NCI-H345 treated with DMSO at 0.1 percent for 48 hours (cell line): Measurements from ENCODE around the gene TTLL8.

Source experiments
- DNase-seq: peaks from one replicate; lab custom pipeline; 2025; ENCODE audit not compliant: unreplicated experiment; lab: John Stamatoyannopoulos, UW

The TTLL8 gene

DNA sequence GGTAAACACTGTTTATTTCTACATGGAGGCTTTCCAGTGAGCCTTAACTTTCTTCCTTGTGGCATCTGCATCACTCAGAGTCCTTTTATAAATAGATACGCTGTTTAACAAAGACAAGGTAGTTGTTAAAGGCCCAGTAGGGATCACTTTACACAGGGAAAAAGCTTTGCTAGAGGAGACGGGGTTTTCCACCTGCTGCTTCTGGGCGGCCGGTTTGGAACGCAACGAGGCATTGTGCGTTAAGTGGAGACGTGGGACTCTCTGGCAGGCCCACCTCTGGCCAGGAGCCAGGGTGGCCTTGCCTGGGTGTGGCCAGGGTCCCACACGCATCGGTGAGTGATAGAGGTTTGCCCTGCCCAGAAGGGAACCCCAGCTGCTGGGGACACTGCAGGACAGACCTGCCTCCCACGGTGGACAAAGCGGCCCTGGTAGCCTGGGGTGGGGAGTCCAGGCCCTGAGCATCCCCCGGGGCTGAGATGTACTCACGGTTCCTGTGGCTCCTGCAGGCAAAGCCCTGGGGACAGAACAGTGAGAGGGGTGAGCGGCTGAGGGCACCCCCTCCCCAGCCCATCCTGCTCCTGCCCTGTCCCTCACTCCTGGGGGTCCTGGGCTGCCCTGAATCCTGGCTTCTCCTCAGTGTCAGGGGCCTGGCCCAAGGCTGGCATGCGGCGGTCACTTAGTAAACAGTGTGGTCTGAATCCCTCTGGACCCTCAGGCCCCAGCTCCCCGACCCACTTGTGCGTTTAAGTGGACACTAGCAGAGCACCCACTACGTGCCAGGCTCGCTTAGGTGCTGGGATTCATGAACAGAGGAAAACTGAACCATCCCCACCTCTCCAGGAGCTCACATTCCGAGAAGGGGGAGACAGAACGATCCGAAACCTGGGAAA lies 49.7 kb downstream of the TTLL8 start:
- peak; percentile 87 for DNase-seq

DNA sequence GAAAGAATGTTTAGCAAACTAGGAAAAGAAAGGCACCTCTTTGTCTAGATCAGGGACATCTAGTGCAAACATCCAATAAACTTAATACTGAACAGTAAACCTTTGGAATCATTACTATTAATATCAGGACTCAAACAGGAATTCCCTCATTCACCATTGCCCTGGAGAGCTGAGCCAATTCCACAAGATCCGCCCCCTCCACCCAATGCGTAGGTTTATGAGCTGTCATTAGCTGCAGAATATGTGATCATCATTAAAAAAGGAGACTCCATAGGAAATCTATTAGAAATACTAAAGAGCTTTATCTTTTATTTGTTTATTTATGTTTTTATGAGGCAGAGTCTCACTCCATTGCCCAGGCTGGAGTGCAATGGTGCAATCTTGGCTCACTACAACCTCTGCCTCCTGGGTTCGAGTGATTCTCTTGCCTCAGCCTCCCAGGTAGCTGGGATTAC lies 51.0 kb downstream of the TTLL8 start:
- no peak for DNase-seq

DNA sequence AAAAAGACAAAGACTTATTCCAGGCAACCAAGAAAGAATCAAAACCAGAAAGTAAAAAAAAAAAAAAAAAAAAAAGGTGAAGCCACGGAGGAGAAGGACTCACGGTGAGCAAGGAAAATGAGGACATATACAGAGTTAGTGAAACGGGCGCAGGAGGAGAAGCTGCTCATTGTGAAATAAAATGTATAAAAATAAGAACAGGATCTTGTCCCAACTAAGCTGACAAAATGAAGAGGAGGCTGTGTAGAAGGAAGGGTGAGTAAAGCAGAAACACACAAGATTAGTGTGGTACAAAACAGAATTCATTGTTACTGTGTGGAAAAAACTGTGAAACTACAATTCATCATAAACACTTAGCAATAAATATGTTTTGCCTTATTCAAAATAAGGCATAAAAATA lies 53.2 kb downstream of the TTLL8 start:
- no peak for DNase-seq

DNA sequence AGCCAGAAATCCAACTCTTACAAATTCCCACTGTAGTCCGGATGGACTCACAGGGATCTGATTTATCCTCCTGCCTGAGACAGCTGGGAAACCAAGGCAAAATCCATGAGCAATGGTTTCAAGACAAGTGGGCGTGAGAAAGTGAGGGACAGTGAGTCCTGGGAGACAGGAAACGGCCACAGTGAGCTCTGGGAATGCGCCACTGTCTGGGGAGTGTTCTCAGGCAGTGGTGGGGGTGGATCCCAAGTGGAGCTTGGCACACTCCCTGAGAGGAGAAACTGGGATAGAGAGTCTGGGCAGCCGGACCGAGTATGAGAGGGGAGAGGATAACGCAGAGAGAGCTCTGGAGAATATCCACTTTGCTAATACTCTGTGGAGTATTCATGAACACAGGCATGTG lies 55.3 kb downstream of the TTLL8 start:
- no peak for DNase-seq

DNA sequence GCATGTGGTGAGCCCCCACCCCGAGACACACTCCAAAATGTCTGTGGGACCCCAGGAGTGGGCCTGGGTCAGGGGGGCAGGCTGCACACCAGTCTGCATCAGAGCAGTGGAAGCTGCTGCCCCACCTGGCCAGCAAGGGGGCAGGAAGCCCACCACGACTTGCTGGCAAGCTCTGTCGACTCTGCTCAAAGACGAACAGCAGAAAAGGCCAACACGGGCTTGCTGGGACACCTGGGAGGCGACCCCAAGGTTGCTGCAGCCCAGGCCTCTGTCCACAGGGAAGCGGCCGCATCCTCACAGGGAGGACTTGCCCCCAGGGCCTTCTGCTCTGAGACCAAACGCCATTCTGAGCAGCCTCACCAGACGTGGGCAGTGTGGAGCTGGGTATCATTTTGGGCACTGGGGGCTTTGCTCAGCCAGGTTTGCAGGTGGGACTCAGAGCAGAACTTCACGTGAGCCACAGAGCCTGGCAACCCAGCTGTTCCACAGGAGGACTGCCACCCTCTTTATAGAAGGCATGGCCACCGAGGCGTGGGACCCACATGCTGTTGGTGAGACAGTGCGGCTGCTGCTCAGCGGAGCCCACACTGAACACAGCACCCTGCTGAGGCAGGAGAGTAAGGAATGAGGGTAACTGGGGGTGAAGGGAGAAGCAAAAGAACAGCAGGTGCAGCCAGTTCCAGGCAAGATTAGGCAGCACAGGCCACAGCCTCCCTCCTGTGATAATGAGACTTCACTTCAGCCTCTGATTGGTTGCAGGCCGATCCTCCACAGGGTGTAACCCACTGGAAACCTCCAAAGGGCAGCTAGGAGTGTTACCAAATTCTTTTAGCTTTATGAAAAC lies 56.5 kb downstream of the TTLL8 start:
- DNase-seq, result peak; percentile 17

DNA sequence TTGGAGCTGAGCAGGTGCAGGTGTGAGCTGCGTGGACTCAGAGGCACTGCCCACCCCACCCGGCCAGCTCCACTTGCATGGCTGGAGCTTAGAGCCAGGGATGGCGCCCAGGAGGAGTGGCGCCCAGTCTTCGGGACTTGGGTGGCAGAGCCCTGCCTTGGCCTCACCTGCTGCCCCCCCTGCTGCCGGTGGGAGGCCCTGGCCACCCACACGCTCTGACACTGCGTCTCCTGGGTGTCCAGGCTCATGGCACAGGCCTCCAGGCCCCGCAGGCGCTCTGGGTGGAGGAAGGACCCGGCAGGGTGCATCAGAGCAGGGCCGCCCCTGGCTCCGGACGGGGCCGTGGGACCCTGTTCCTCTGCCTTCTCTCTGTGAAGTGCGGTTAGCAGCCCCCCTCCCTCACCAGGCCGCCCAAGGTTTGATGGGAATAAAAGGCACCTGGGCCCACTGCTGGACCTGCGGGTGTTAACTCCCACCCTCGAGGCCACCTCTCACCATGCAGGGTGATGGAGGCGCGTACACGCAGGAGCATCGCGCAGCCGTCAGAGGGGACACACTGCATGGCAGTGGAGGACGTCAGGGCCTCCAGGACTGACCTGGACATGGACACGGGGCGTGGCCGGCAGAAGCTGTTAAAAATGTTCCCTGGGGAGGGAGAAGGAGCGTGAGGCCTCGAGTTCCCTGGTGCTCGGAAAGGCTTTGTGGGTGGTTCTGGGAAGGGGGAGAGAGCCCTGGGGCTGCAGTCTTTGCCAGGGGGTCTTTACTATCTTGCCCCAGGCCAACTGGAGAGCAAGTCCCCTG lies 57.3 kb downstream of the TTLL8 start:
- DNase-seq, result no peak

DNA sequence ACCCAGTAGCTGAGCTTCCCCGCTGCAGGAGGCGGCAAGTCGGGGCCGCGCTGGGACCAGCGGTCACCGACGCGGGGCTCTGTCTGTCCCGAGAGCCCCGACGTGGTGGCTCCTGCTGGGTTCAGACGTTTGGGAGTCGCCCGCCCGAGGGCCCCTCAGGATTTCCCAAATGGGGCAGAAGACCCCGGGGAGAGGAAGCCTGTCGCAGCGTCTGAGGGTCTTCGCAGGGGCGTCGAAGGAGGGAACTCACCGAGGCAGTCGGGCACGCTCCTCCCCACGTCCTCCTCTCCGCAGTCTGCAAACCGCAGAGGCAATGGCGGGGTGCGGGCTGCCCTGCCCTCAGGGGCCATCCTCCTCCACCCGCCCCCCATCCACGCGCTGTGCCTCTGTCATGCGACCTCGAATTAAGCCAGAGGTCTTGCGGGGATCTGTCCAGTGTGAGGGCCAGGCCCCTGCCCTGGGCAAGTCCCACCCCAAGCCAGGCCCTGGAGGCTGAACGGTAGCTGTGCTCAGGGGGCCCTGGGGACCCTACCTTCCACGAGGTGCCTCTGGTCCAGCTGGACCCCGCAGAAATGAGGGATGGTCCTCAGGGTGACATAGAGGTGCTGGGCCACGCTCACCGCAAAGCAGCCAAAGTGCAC lies 58.0 kb downstream of the TTLL8 start:
- DNase-seq, result no peak

DNA sequence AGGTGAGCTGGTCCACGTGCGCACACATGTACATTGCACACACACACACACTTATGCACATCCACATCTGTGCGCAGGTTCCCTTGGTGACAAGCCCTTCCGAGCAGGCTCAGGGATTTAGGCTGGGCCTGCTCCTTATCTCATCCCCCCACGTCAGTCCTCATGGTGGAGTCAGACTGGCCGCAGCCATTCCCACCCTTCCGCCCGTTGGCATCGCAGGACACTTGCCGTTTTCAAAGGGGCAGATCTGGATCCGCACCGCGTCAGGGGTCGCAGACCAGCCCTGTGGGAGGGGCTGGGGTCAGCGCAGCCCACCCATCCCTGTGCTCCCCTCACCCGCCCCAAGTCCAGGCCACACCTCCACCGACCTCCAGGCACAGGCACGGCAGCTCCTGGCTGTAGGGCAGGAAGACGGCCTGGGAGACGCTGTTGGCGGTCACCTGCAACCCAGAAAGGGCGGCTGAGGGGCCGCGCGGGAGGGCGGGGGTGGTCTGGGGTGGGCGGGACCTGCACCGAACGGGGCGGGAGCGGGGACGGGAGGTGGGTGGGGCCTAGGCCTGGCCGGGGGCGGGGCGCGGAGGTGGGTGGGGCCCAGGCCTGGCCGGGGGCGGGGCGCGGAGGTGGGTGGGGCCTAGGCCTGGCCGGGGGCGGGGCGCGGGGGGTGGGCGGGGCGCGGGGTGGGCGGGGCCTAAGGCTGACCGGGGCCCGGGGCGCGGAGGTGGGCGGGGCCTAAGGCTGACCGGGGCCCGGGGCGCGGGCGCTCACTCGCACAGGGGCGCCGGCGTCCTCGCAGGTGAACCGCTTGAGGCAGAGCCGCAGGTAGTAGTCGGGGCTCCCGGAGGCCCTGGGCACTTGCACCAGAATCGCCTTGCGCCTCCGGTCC lies 58.8 kb downstream of the TTLL8 start:
- no peak for DNase-seq

DNA sequence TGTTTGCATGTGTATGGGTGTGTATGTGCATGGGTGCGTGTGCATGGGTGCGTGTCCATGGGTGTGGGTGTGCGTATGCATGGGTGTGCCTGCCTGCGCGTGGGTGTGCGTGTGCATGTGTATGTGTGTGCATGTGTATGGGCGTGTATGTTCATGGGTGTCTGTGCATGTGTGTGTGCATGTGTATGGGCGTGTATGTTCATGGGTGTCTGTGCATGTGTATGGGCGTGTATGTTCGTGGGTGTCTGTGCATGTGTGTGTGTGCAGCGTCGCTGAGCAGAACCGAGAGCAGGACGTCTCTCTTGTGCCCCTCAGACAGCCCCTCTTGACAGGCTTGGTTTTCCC lies 59.4 kb downstream of the TTLL8 start:
- no peak for DNase-seq

DNA sequence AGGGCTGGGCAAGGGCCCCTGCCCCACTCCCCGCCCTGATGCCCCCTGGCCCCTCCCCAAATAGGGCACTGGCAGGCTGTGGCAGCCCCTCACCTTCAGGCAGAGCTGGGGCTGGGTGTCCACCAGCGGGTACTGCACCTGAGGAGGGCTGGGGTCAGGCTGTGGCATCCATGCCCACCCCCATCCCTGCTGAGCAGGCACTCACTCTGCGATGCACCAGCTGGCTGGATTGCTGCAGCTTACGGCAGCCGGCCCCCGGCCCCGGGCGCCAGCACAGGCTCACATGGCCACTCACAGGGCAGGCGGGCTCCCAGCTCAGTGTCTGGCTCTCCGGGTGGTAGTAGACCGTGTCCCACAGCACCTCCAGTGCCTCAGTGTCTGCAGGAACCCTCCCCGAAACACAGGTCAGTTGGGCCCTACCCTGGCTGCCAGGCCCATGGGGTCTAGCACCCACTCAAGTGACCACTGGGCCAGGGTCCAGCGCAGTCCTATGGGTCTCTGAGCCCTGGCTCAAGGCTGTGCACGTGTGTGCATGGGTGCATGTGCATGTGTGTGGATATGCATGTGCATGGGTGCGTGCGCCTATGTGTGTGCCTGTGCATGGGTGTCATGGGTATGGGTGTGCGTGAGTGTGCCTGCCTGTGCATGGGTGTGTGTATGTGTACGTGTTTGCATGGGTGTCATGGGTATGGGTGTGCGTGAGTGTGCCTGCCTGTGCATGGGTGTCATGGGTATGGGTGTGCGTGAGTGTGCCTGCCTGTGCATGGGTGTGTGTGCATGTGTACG lies 60.0 kb downstream of the TTLL8 start:
- DNase-seq, result no peak

DNA sequence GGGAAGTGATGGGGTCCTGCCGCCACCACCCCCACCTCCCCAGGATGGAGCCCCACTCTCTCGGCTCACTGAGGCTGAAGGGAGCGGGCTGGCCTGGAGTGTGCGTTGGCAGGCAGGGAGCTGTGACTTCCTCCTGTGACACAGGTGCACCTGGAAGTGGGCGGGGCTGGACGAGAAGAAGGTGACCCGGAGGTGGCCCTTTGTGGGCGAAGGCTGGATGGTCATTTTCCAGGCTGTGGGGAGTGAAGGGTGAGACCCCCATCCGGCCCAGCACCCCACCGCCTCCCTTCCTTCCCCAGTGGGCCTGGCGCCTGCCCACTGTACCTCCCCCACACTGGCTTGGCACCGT lies 60.9 kb downstream of the TTLL8 start:
- DNase-seq, result no peak

DNA sequence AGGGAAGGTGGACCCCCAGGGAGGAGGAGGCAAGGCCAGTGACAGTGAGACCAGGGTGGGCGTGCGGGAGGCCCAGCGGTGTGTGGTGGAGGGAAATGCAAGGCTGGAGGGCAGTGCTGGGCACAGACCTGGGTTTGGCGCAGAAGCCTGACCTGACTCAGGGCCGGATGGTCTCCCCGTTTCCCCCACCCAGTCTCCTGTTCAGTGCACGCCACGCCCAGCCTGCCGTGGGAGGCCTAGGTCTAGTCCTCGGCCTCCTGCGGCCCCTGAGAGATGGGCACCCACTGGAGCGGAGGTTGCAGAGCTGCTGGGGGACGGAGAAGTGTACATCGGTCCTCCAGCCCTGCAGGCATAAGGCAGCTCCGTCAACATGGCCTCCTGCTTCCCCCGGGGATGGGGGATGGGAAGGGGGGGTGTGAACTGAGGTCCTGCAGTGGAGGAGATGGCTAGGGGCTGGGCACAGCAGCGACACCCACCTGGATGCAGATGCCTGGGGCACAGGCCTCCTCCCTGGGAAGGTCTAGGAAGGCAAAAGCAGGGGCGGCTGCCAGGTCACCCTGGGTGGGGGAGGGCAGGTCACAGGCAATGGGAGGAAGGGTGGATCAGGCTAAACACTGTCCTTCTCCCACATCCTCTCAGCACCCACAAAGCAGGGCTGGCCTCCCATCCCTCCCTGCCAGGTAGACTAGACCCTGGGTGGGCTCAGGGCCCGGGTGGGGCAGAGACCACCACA lies 61.4 kb downstream of the TTLL8 start:
- no peak for DNase-seq

DNA sequence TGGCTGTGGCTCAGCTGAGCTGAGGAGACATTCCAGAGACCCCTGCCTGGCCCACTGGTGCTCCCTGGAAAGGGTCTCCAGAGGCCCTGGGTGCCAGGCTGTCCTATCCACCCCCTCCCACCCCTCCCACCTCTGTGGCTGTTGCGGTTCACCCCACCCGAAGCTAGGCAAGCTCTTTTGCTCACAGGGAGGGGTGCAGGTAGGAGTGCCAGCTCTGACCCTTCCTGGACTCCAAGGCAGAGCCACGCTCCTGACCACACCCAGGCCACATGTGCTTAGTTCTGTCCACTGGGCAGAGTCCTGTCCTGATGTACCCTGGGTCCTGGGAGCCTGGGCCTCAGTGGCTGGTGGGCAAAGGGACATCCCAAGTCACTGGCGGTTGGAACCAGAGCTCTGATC lies 62.0 kb downstream of the TTLL8 start:
- DNase-seq, result no peak

DNA sequence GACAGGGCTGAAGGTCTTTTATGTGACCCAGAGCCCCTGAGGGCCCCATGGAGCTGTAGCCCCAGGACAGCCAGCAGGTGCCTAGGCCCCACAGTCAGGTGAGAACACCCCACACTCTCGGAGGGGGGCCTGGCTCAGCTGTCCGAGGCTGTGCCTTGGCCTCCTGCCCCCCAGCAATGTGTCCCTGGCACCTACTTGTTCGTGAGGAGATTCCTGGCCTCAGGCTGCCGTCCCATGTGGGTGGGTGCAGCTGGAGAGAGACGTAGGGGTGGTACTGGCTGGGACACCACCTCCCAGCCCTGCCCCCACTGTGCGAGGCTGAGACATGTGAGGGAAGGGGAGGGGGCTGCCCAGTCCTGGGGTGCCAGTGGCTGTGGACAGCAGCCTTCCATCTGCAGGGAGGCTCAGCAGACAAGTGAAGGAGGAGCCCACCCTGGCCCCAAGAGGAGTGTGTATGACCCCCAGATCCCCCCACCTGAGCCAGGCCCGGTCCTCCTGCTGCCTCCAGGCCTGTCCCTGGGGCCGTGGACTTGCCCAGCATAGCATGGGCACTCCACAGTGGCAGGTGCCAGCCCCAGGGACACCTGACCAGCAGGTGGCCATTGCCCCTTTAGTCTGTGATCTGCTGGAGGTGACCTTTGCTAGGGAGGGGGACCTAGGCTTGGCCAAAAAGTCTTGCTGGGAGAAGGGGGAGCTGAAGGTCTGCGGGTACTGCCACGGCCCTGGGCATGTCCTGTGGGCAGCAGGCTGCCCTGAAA lies 62.6 kb downstream of the TTLL8 start:
- no peak for DNase-seq

DNA sequence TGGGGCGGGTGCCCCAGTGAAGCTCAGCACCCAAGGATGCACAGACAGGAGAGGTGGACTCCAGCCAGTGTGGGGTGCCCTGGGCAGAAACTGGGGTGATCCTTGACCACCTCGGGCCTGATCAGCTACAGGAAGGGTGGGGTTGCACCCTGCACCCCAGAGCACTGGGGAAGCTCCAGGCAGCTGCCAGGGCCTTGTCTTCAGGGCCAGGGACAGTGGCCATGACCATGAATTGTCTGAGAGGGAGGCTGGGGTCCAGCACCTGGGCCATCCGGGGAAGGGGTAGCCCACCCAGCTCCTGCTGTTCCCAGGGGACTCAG lies 63.1 kb downstream of the TTLL8 start:
- DNase-seq, result no peak

DNA sequence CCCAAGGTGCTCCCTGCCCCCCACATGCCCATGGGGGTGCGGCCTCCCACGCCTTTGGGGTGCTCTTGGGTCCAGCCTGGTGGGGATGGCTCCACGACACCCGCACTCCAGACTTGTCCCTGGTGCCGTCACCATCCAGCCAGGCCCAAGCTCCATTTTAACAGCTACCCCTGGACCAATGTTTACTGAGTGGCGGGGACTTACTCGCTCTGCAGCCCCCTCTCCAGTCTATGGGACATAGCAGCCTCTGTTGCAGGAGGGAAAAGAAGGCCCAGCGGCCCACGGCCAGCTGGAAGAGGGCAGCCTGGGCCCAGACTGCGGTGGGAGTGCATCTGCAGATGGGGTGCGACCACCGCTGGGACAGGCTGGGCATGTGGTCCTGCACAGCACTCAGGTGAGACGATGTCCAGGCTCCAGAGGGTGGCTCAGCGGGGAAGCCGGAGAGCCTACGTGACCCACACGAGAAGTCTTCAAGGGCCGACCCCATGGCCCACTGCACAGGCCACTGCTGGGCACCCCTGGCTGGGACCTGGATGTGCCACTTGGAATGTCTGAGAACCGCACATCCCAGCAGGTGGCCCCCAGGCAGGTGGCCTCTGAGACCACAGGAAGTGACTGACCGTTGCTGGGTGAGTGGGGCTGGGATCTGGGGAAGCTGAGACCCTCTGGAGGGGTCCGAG lies 63.6 kb downstream of the TTLL8 start:
- no peak for DNase-seq

DNA sequence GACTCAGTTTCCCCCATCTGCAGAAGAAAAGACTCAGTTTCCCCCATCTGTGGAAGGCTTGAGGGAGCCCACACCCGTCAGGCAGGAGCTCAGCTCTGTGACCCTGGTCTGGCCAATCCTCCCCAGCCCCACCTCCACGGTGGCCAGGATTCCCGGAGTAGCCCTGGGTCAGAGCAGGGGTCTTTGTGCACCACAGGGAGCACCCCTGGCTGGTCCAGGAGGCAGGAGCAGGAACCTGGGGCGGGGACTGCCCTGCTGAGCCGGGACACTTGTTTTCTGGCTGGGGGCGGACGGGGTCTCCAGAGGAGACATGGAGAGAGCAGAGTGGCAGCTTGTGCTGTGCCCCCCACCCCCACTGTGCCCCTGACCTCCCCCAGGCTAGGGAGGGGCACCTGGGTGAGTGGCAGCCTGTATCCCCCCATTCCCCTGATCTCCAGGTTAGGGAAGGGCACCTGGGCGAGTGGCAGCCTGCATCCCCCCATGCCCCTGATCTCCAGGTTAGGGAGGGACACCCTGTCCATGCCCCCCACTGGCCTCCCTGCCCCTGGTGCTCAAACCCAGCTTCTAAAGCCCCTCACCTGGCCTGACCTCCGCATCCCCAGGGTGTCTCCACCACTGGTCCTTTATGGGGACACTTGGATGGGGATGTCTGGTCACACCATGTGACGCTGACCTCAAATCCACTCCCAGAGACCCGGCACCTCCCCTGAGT lies 64.3 kb downstream of the TTLL8 start:
- DNase-seq, result no peak
